GM12801 (cell line): ENCODE measurements around the gene DGKD.

Experiments used
- CTCF ChIP-seq: IDR thresholded peaks from one replicate; pipeline ENCODE4 v1.5.1; 2011; ENCODE audit warnings: control low read depth; ENCODE audit not compliant: insufficient read length; ENCODE audit errors: extremely low read depth

The DGKD gene

GRCh38 chr2:233350708-233351107 lies 3.6 kb upstream of the DGKD start:
- TF ChIP-seq CTCF = no peak

GRCh38 chr2:233351423-233351822 lies 2.9 kb upstream of the DGKD start:
- no peak for TF ChIP-seq CTCF

- no peak for TF ChIP-seq CTCF
Observed at GRCh38 chr2:233352141-233352842, 2.0 kb upstream of the DGKD start.

- no peak for TF ChIP-seq CTCF
Observed at GRCh38 chr2:233353101-233353768, 1.1 kb upstream of the DGKD start.

- no peak for TF ChIP-seq CTCF
Observed at GRCh38 chr2:233354500-233354924, 218 bp downstream of the DGKD start.

GRCh38 chr2:233354971-233355574 lies 779 bp downstream of the DGKD start:
- no peak for TF ChIP-seq CTCF

- TF ChIP-seq CTCF = no peak
Observed at GRCh38 chr2:233355916-233356315, 1.6 kb downstream of the DGKD start.
